ENCODE data around the gene EME1.

The EME1 gene, protein sequence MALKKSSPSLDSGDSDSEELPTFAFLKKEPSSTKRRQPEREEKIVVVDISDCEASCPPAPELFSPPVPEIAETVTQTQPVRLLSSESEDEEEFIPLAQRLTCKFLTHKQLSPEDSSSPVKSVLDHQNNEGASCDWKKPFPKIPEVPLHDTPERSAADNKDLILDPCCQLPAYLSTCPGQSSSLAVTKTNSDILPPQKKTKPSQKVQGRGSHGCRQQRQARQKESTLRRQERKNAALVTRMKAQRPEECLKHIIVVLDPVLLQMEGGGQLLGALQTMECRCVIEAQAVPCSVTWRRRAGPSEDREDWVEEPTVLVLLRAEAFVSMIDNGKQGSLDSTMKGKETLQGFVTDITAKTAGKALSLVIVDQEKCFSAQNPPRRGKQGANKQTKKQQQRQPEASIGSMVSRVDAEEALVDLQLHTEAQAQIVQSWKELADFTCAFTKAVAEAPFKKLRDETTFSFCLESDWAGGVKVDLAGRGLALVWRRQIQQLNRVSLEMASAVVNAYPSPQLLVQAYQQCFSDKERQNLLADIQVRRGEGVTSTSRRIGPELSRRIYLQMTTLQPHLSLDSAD

DNA sequence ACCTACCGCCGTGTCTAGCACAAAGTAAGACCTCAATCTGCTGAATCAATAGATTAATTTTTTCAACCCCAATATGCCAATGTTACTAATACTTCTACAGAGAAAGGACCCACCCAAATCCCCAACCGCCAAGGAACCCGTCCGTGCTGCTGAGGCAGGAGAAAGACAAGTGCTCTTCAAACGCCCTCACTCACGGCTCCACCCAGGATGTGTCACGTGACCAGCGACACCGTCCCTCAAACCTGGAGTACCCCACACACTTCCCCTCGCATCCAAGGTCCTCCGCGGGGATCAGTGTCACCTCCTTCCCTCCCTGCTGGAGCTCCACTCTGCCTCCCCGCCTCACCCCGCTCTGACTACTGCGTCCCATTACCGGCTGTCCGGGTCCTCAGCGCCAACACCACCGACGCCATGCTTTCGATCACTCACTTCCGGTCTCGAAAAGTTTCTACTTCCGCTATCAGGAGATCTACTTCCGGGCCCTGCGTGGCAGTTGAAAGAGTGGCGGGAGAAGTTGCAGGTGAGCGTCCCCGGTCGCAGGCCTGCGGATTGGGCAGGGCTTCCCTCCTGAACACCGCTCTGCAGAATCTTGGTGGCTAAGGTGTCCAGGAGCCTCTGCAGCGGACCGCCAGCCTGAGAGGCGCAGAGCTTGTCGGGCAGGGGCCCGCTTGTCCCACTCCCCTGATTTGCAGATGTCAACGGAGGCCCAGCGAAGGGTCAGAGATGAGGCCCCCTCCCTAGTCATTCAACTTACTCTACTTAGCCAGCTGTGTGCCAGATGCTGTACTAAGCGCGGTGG, at the start of gene EME1, which contains the start of gene MRPL27:
TSS of gene EME1 (plus strand) at position 472 of the 799 bp plus-strand sequence. CDS start 1,980 bp downstream, outside the sequence.
TSS of gene MRPL27 (minus strand) at position 427 of the 799 bp plus-strand sequence. CDS start at position 413, 14 bp downstream.
- Histone ChIP-seq H3K27ac (ENCODE audit: low read depth, low read length) (peak within 1 kb of the TSS; percentile 83), H3K4me3 (ENCODE audit: low read length) (peak within 1 kb of the TSS; percentile 95), H3K4me1 (ENCODE audit: control insufficient read depth, low read length) (peaks cover 21% of the 10 kb centered on the region), H3K9me2 (replicated peaks; ENCODE audit: control insufficient read depth, low read length) (no peaks in the 10 kb centered on the region), H3K9me3 (ENCODE audit: control insufficient read depth, insufficient read depth, low read length) (no peaks in the 10 kb centered on the region), H4K20me1 (ENCODE audit: control insufficient read depth, insufficient read depth, low read depth, low read length) (no peaks in the 10 kb centered on the region), H3K36me3 (ENCODE audit: control insufficient read depth, low read length) (peaks cover 71% of the 10 kb centered on the region), H3K79me2 (ENCODE audit: control insufficient read depth, low read length) (peaks cover 36% of the 10 kb centered on the region), H3K27me3 (ENCODE audit: control insufficient read depth, low read length) (no peaks in the 10 kb centered on the region), H3F3A (ENCODE audit: control insufficient read depth, insufficient read depth) (no peaks in the 10 kb centered on the region), H3K4me2 (ENCODE audit: low read length) (peak within 1 kb of the TSS; percentile 95)
- TF ChIP-seq EZH2phosphoT487 (IDR thresholded peaks at IDR 0.05; ENCODE audit: borderline replicate concordance, low read length) = no peak
- TF ChIP-seq, protein P1, sequence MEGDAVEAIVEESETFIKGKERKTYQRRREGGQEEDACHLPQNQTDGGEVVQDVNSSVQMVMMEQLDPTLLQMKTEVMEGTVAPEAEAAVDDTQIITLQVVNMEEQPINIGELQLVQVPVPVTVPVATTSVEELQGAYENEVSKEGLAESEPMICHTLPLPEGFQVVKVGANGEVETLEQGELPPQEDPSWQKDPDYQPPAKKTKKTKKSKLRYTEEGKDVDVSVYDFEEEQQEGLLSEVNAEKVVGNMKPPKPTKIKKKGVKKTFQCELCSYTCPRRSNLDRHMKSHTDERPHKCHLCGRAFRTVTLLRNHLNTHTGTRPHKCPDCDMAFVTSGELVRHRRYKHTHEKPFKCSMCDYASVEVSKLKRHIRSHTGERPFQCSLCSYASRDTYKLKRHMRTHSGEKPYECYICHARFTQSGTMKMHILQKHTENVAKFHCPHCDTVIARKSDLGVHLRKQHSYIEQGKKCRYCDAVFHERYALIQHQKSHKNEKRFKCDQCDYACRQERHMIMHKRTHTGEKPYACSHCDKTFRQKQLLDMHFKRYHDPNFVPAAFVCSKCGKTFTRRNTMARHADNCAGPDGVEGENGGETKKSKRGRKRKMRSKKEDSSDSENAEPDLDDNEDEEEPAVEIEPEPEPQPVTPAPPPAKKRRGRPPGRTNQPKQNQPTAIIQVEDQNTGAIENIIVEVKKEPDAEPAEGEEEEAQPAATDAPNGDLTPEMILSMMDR (IDR thresholded peaks at IDR 0.05; ENCODE audit: low read depth, low read length, poor library complexity, severe bottlenecking) = no peak

DNA sequence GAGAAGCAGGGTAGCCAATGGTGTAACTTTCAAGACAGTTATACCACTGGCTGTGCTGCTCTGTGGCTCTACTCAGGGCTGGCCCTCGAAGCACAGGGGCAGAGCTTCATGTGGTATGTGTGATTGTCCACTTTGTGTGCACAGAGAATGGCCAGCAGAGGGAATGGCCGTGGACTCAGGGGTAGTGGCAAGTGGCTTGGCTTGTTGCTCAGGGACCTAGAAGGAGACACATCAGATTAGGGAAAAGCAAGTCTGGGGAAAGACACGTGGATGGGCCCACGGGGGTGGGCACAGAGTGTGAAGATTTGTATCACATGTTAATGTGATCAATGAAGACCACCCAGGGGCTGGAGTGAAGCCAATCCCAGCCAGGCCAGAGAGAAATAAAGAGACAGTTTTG, 47.1 kb upstream of the EME1 start:
- Histone ChIP-seq H3K4me1 (ENCODE audit: control insufficient read depth, low read length) (peaks cover 2% of the 10 kb centered on the region; the same call in 1 of the 2 replicates), H3K27me3 (ENCODE audit: control insufficient read depth, low read length) (peaks cover 10% of the 10 kb centered on the region), H3K4me2 (ENCODE audit: low read length) (no peak overlapping the region), H3F3A (ENCODE audit: control insufficient read depth, insufficient read depth) (no peaks in the 10 kb centered on the region), H3K79me2 (ENCODE audit: control insufficient read depth, low read length) (no peaks in the 10 kb centered on the region), H3K36me3 (ENCODE audit: control insufficient read depth, low read length) (no peaks in the 10 kb centered on the region), H3K27ac (ENCODE audit: low read depth, low read length) (no peak overlapping the region), H3K4me3 (ENCODE audit: low read length) (no peak overlapping the region), H3K9me2 (replicated peaks; ENCODE audit: control insufficient read depth, low read length) (no peaks in the 10 kb centered on the region), H4K20me1 (ENCODE audit: control insufficient read depth, insufficient read depth, low read depth, low read length) (no peaks in the 10 kb centered on the region), H3K9me3 (ENCODE audit: control insufficient read depth, insufficient read depth, low read length) (no peaks in the 10 kb centered on the region)
- TF ChIP-seq, protein P1 (IDR thresholded peaks at IDR 0.05; ENCODE audit: low read depth, low read length, poor library complexity, severe bottlenecking) = no peak
- TF ChIP-seq EZH2phosphoT487 (IDR thresholded peaks at IDR 0.05; ENCODE audit: borderline replicate concordance, low read length) = no peak

DNA sequence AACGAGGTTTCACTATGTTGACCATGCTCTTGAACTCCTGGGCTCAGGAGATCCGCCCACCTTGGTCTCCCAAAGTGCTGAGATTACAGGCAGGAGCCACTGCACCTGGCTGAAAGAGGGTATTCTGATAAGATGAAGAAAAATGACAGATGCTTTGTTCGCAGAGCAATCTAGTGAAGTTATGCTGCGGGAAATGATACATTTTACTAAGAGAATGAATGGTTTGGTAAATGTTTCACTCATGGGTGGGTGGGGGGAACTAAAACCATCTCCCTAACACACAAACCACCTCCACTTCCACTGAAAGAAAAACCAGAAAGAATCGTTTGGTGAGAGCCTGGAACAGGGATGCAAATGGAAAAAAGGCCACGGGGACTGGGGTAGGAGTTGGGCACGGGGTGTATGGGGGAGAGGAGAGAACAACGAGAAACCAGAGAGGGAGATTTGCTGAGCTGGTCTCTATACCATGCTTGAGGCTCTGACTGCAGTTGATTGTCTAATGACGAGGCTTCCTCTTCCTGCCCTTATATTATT, 46.1 kb upstream of the EME1 start:
- H3K4me2 ChIP-seq (ENCODE audit: low read length) = no peak overlapping the region

More for the DNA sequence above, 46.1 kb upstream of the EME1 start:
- no peak for TF ChIP-seq EZH2phosphoT487 (IDR thresholded peaks at IDR 0.05; ENCODE audit: borderline replicate concordance, low read length)
- TF ChIP-seq, protein P1 (IDR thresholded peaks at IDR 0.05; ENCODE audit: low read depth, low read length, poor library complexity, severe bottlenecking) = no peak
- peaks cover 2% of the 10 kb centered on the region; the same call in 1 of the 2 replicates for H3K4me1 ChIP-seq (ENCODE audit: control insufficient read depth, low read length)
- no peaks in the 10 kb centered on the region for H4K20me1 ChIP-seq (ENCODE audit: control insufficient read depth, insufficient read depth, low read depth, low read length)
- H3K9me2 ChIP-seq (replicated peaks; ENCODE audit: control insufficient read depth, low read length) = no peaks in the 10 kb centered on the region
- no peaks in the 10 kb centered on the region for H3K9me3 ChIP-seq (ENCODE audit: control insufficient read depth, insufficient read depth, low read length)
- no peaks in the 10 kb centered on the region for H3F3A ChIP-seq (ENCODE audit: control insufficient read depth, insufficient read depth)
- H3K27me3 ChIP-seq (ENCODE audit: control insufficient read depth, low read length) = peaks cover 10% of the 10 kb centered on the region
- no peak overlapping the region for H3K27ac ChIP-seq (ENCODE audit: low read depth, low read length)
- no peaks in the 10 kb centered on the region for H3K79me2 ChIP-seq (ENCODE audit: control insufficient read depth, low read length)
- H3K4me3 ChIP-seq (ENCODE audit: low read length) = no peak overlapping the region
- no peaks in the 10 kb centered on the region for H3K36me3 ChIP-seq (ENCODE audit: control insufficient read depth, low read length)
